Stimulated activated CD8-positive, alpha-beta memory T cell treated with anti-CD3 and anti-CD28 coated beads, Interleukin-2, amount 100 ng/mL, for 48 hours (primary cell): ENCODE results near the gene LEFTY1.
"Not testable (repeated sequence)": the region's sequence is repeated elsewhere in the genome, so short reads cannot be mapped to it uniquely, and the experiment has no call there.

Source experiments
- DNase-seq, 2 donors: peaks; one replicate each; pipeline ENCODE4 v3.0.0-alpha.2; 2020; ENCODE audit warnings: low read depth in 2 of 2

Gene LEFTY1

GRCh38 chr1:225888289-225888897, 553 bp downstream of the LEFTY1 start:
- no peak for DNase-seq

- DNase-seq = not testable (repeated sequence)
These were observed 1.2 kb downstream of the LEFTY1 start for GRCh38 chr1:225887554-225888288.

- no peak for DNase-seq
These were observed 2.0 kb downstream of the LEFTY1 start for GRCh38 chr1:225887030-225887314.

GRCh38 chr1:225886159-225887029, 2.6 kb downstream of the LEFTY1 start:
- DNase-seq = no peak

- no peak for DNase-seq
These were observed 3.6 kb downstream of the LEFTY1 start for GRCh38 chr1:225885336-225885735.

- no peak for DNase-seq
These were observed 5.2 kb downstream of the LEFTY1 start for GRCh38 chr1:225883616-225884265.

GRCh38 chr1:225882694-225883615, 6.0 kb downstream of the LEFTY1 start:
- no peak for DNase-seq

GRCh38 chr1:225881959-225882693, 6.8 kb downstream of the LEFTY1 start, which contains the start of gene TMEM63A:
Gene TMEM63A, minus strand, starts transcription at chr1:225882380. Its CDS starts 4,800 bp downstream, at chr1:225877580.
- peak; percentile 82 to 84 for DNase-seq

GRCh38 chr1:225881081-225881958, 7.6 kb downstream of the LEFTY1 start:
- DNase-seq = peak in 1 of 2 donors; percentile 33

GRCh38 chr1:225880636-225881035, 8.3 kb downstream of the LEFTY1 start:
- no peak for DNase-seq

GRCh38 chr1:225880222-225880588, 8.7 kb downstream of the LEFTY1 start:
- no peak for DNase-seq

GRCh38 chr1:225879521-225880221, 9.3 kb downstream of the LEFTY1 start:
- no peak for DNase-seq

- DNase-seq = no peak
These were observed 10.7 kb downstream of the LEFTY1 start for GRCh38 chr1:225878282-225878681.

GRCh38 chr1:225877580-225877979, 11.4 kb downstream of the LEFTY1 start:
- no peak for DNase-seq

- no peak for DNase-seq
These were observed 11.9 kb downstream of the LEFTY1 start for GRCh38 chr1:225876900-225877510.

- no peak for DNase-seq
These were observed 13.7 kb downstream of the LEFTY1 start for GRCh38 chr1:225875044-225875815.

- DNase-seq = no peak
These were observed 14.5 kb downstream of the LEFTY1 start for GRCh38 chr1:225874431-225874830.
